Measurements from ENCODE around the gene TESK2. TPM values are rescaled to one million over a fixed set of nuclear protein-coding genes. Genes with fewer than 3 reads are reported as not detected.
A peak's percentile ranks its signal among the peaks of the same experiment; 100 is the strongest.

The TESK2 gene
- total and polyA plus RNA-seq, 2 of the 13 experiments (the other 11 are each of a cell fraction or from before 2014, with no cell fraction given): 5.5 to 9.6 TPM

DNA sequence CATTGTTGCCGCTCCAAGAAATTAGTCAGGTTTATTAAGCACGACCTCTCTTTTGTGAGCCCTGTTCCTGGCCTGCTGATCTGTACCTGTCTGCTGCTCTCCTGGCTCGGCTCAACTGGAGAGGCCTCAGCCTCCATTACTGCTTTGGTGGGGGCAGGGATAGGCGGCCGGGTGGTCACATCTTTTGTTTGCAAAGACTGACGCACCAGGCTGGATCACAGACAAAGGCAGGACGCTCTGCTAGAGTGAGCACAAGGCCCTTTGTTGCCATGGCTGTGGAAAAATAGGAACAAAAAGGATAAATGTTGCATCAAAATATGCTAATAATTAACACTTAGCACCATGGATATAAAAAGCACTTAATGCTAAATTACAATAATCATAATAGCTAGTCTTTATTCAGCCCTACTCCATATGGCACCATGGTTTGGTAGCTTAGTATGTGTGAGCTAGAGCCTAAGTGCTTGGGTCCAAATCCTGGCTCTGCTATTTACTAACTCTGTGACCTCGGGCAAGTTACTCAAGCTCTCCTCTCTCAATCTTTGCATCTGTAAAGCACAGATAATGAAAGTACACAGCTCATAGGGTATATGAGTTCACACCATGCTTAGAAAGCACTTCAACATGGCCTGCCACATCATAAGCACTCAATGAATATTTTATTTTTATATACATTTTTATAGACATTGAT is 193.2 kb downstream of the TESK2 start (continued):
- TF ChIP-seq FOXA1 (IDR thresholded peaks at IDR 0.05): no peak
- TF ChIP-seq FOXA1 (CRISPR knock-in tag; IDR thresholded peaks at IDR 0.05): peak; percentile 63
- no peak for TF ChIP-seq RFXANK (CRISPR knock-in tag; IDR thresholded peaks at IDR 0.05)
- TF ChIP-seq ZNF790 (CRISPR knock-in tag; IDR thresholded peaks at IDR 0.05; ENCODE audit: borderline replicate concordance): no peak
- TF ChIP-seq ZNF329 (CRISPR knock-in tag; IDR thresholded peaks at IDR 0.05; ENCODE audit: low read depth): no peak
- TF ChIP-seq REPIN1 (CRISPR knock-in tag; IDR thresholded peaks at IDR 0.05; ENCODE audit: borderline replicate concordance, low read depth): peak; percentile 58; the same call in 1 of the 2 replicates
- TF ChIP-seq, protein P1, sequence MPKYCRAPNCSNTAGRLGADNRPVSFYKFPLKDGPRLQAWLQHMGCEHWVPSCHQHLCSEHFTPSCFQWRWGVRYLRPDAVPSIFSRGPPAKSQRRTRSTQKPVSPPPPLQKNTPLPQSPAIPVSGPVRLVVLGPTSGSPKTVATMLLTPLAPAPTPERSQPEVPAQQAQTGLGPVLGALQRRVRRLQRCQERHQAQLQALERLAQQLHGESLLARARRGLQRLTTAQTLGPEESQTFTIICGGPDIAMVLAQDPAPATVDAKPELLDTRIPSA (CRISPR knock-in tag; IDR thresholded peaks at IDR 0.05; ENCODE audit: borderline replicate concordance): no peak
- no peak for TF ChIP-seq ZNF7 (CRISPR knock-in tag; IDR thresholded peaks at IDR 0.05)
- TF ChIP-seq, protein P2, sequence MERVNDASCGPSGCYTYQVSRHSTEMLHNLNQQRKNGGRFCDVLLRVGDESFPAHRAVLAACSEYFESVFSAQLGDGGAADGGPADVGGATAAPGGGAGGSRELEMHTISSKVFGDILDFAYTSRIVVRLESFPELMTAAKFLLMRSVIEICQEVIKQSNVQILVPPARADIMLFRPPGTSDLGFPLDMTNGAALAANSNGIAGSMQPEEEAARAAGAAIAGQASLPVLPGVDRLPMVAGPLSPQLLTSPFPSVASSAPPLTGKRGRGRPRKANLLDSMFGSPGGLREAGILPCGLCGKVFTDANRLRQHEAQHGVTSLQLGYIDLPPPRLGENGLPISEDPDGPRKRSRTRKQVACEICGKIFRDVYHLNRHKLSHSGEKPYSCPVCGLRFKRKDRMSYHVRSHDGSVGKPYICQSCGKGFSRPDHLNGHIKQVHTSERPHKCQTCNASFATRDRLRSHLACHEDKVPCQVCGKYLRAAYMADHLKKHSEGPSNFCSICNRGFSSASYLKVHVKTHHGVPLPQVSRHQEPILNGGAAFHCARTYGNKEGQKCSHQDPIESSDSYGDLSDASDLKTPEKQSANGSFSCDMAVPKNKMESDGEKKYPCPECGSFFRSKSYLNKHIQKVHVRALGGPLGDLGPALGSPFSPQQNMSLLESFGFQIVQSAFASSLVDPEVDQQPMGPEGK (CRISPR knock-in tag; IDR thresholded peaks at IDR 0.05): no peak
- no peak for TF ChIP-seq ZNF674 (CRISPR knock-in tag; IDR thresholded peaks at IDR 0.05; ENCODE audit: low read depth)
- no peak for TF ChIP-seq ZNF510 (CRISPR knock-in tag; IDR thresholded peaks at IDR 0.05; ENCODE audit: low read depth)
- no peak for TF ChIP-seq MED8 (CRISPR knock-in tag; IDR thresholded peaks at IDR 0.05; ENCODE audit: insufficient replicate concordance)
- TF ChIP-seq HNRNPK (IDR thresholded peaks at IDR 0.05; ENCODE audit: low read depth, low read length, poor library complexity, severe bottlenecking): no peak
- TF ChIP-seq ZNF430 (CRISPR knock-in tag; IDR thresholded peaks at IDR 0.05): no peak
- peak; percentile 76 for TF ChIP-seq YY1 (IDR thresholded peaks at IDR 0.05; ENCODE audit: insufficient read depth, insufficient replicate concordance, low read depth, low read length)
- TF ChIP-seq CREB1 (IDR thresholded peaks at IDR 0.05): no peak
- peak; percentile 55; the same call in 1 of the 2 replicates for TF ChIP-seq CREB1 (CRISPR knock-in tag; IDR thresholded peaks at IDR 0.05)
- TF ChIP-seq RARG (CRISPR knock-in tag; IDR thresholded peaks at IDR 0.05; ENCODE audit: low read depth): no peak
- peak; percentile 54; the same call in 1 of the 2 replicates for TF ChIP-seq RXRA (CRISPR knock-in tag; IDR thresholded peaks at IDR 0.05)
- TF ChIP-seq, protein P3, sequence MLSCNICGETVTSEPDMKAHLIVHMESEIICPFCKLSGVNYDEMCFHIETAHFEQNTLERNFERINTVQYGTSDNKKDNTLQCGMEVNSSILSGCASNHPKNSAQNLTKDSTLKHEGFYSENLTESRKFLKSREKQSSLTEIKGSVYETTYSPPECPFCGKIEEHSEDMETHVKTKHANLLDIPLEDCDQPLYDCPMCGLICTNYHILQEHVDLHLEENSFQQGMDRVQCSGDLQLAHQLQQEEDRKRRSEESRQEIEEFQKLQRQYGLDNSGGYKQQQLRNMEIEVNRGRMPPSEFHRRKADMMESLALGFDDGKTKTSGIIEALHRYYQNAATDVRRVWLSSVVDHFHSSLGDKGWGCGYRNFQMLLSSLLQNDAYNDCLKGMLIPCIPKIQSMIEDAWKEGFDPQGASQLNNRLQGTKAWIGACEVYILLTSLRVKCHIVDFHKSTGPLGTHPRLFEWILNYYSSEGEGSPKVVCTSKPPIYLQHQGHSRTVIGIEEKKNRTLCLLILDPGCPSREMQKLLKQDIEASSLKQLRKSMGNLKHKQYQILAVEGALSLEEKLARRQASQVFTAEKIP (CRISPR knock-in tag; IDR thresholded peaks at IDR 0.05; ENCODE audit: borderline replicate concordance): no peak
- TF ChIP-seq ZNF34 (CRISPR knock-in tag; IDR thresholded peaks at IDR 0.05; ENCODE audit: borderline replicate concordance): no peak
- peak; percentile 51; the same call in 1 of the 2 replicates for TF ChIP-seq SAFB2 (CRISPR knock-in tag; IDR thresholded peaks at IDR 0.05; ENCODE audit: borderline replicate concordance, low read depth)
- no peak for TF ChIP-seq ZNF660 (CRISPR knock-in tag; IDR thresholded peaks at IDR 0.05; ENCODE audit: borderline replicate concordance, low read depth)
- no peak for TF ChIP-seq ISX (CRISPR knock-in tag; conservative IDR thresholded peaks at IDR 0.05)
- peak; percentile 26; the same call in 1 of the 2 replicates for TF ChIP-seq PHF8 (CRISPR knock-in tag; IDR thresholded peaks at IDR 0.05)
- TF ChIP-seq ZNF614 (CRISPR knock-in tag; IDR thresholded peaks at IDR 0.05; ENCODE audit: borderline replicate concordance): 0 out of 2 replicates have a peak, but pooled peaks have one; percentile 17
- TF ChIP-seq ZNF263 (CRISPR knock-in tag; IDR thresholded peaks at IDR 0.05): no peak
- no peak for TF ChIP-seq EEA1 (CRISPR knock-in tag; IDR thresholded peaks at IDR 0.05; ENCODE audit: borderline replicate concordance)
